H1 (cell line): ENCODE data around the gene TBCE. TPM values are rescaled to one million over a fixed set of nuclear protein-coding genes. Genes with fewer than 3 reads are reported as not detected.

Experiments
- JUND ChIP-seq: IDR thresholded peaks from 2 replicates; pipeline ENCODE4 v1.6.1; 2011; ENCODE audit warnings: mild to moderate bottlenecking, improper control_type of control experiment, low read length
- POLR2A ChIP-seq, 2 experiments: IDR thresholded peaks; 1 replicate in 1 of 2; 2 replicates in 1 of 2; pipeline ENCODE4 v1.6.1; 2011; ENCODE audit warnings: low read depth in 2 of 2, low read length in 2 of 2, mild to moderate bottlenecking in 2 of 2; ENCODE audit errors: control extremely low read depth in 1 of 2
- SIN3A ChIP-seq, 2 experiments: IDR thresholded peaks in 1 of 2; conservative IDR thresholded peaks in 1 of 2; 2 replicates each; pipeline ENCODE4 v1.6.1; 2011 to 2012; ENCODE audit warnings: low read length in 2 of 2, improper control_type of control experiment in 1 of 2, low read depth in 1 of 2, mild to moderate bottlenecking in 1 of 2
- TEAD4 ChIP-seq: IDR thresholded peaks from 2 replicates; pipeline ENCODE4 v1.6.1; 2012; ENCODE audit warnings: low read depth, low read length, inconsistent platforms, mixed read lengths
- polyA plus RNA-seq, 7 experiments: library from polyadenylated mRNA; depleted of rRNA in 3 of 7; stranded (reverse) in 5 of 7; unstranded in 2 of 7; fragments of >200 nt in 5 of 7; fragments of 200-250 nt in 2 of 7; gene quantifications; 1 replicate in 5 of 7; 2 replicates in 1 of 7; 4 replicates in 1 of 7; pipeline versions ENCODE4 v1.2.1 to v1.2.3, GENCODE V29; 2011 to 2013; ENCODE audit warnings: missing spikeins in 2 of 7, mixed read lengths in 2 of 7
- total RNA-seq: library from RNA; stranded (reverse); fragmentation: NEBNext Ultra II Directional; extraction: Animal tissue kit (Norgen Biotek cat#: 25700); gene quantifications from 2 replicates; pipeline ENCODE4 v1.2.1, GENCODE V29; 2021
- TF ChIP-seq, protein P1 (sequence below): fragments of 300-600 bp; sonication (generic); IDR thresholded peaks from 2 replicates; pipeline ENCODE4 v1.7.1; 2012; ENCODE audit warnings: low read length, moderate library complexity, mild to moderate bottlenecking, inconsistent platforms; ENCODE audit not compliant: insufficient replicate concordance
- TF ChIP-seq, protein P2 (sequence below): IDR thresholded peaks from 2 replicates; pipeline ENCODE4 v1.6.1; 2012; ENCODE audit warnings: inconsistent platforms
- TF ChIP-seq, protein P3 (sequence below): IDR thresholded peaks from 2 replicates; pipeline ENCODE4 v1.6.1; 2012; ENCODE audit warnings: low read length, inconsistent platforms

TBCE gene
- total and polyA plus RNA-seq, 2 of the 8 experiments (the other 6 are each of a cell fraction or from before 2014, with no cell fraction given), result 22.7 to 42.9 TPM

DNA sequence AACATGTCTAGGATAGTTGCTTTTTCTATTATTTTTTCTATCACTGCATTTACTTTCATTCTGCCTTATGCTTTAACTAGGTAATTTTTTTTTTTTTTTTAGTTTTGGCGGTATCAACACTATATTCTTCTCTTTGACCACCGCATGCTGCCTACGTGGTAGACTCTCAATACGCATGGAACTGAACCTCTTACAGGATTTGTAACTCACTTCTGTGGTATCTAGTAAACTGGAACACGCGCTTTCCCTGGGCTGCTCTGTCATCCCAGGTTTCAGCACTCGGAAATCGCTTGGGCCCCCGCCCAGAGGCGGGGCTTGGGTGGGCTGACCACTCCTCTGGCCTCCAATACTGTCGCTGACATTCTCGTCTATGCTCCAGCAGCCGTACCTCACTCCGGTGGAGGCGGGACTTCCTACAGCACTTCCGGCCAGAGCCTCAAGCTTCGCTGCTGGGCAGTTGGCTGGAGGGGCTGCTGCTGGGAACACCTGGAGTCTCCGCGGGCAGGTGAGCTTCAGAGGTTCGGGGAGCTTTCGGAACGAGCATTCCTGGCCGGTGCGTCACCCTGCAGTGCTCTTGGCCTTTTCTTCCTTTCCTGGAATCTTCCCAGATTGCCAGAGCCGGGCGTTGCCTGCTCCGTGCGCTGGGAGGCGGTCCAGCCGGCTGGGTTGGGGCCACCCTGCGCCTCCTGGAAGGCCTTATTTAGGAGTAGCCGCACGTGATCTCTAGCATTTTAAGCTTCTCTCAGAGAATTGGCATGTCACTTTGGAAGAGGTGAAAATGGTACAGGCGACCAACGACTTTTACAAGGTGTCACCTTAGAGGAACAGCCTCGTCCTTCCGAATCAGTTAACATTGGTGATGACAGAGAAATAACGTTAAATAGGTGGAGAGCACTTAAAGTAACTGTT, at the start of gene TBCE (continued):
- TF ChIP-seq, protein P1, sequence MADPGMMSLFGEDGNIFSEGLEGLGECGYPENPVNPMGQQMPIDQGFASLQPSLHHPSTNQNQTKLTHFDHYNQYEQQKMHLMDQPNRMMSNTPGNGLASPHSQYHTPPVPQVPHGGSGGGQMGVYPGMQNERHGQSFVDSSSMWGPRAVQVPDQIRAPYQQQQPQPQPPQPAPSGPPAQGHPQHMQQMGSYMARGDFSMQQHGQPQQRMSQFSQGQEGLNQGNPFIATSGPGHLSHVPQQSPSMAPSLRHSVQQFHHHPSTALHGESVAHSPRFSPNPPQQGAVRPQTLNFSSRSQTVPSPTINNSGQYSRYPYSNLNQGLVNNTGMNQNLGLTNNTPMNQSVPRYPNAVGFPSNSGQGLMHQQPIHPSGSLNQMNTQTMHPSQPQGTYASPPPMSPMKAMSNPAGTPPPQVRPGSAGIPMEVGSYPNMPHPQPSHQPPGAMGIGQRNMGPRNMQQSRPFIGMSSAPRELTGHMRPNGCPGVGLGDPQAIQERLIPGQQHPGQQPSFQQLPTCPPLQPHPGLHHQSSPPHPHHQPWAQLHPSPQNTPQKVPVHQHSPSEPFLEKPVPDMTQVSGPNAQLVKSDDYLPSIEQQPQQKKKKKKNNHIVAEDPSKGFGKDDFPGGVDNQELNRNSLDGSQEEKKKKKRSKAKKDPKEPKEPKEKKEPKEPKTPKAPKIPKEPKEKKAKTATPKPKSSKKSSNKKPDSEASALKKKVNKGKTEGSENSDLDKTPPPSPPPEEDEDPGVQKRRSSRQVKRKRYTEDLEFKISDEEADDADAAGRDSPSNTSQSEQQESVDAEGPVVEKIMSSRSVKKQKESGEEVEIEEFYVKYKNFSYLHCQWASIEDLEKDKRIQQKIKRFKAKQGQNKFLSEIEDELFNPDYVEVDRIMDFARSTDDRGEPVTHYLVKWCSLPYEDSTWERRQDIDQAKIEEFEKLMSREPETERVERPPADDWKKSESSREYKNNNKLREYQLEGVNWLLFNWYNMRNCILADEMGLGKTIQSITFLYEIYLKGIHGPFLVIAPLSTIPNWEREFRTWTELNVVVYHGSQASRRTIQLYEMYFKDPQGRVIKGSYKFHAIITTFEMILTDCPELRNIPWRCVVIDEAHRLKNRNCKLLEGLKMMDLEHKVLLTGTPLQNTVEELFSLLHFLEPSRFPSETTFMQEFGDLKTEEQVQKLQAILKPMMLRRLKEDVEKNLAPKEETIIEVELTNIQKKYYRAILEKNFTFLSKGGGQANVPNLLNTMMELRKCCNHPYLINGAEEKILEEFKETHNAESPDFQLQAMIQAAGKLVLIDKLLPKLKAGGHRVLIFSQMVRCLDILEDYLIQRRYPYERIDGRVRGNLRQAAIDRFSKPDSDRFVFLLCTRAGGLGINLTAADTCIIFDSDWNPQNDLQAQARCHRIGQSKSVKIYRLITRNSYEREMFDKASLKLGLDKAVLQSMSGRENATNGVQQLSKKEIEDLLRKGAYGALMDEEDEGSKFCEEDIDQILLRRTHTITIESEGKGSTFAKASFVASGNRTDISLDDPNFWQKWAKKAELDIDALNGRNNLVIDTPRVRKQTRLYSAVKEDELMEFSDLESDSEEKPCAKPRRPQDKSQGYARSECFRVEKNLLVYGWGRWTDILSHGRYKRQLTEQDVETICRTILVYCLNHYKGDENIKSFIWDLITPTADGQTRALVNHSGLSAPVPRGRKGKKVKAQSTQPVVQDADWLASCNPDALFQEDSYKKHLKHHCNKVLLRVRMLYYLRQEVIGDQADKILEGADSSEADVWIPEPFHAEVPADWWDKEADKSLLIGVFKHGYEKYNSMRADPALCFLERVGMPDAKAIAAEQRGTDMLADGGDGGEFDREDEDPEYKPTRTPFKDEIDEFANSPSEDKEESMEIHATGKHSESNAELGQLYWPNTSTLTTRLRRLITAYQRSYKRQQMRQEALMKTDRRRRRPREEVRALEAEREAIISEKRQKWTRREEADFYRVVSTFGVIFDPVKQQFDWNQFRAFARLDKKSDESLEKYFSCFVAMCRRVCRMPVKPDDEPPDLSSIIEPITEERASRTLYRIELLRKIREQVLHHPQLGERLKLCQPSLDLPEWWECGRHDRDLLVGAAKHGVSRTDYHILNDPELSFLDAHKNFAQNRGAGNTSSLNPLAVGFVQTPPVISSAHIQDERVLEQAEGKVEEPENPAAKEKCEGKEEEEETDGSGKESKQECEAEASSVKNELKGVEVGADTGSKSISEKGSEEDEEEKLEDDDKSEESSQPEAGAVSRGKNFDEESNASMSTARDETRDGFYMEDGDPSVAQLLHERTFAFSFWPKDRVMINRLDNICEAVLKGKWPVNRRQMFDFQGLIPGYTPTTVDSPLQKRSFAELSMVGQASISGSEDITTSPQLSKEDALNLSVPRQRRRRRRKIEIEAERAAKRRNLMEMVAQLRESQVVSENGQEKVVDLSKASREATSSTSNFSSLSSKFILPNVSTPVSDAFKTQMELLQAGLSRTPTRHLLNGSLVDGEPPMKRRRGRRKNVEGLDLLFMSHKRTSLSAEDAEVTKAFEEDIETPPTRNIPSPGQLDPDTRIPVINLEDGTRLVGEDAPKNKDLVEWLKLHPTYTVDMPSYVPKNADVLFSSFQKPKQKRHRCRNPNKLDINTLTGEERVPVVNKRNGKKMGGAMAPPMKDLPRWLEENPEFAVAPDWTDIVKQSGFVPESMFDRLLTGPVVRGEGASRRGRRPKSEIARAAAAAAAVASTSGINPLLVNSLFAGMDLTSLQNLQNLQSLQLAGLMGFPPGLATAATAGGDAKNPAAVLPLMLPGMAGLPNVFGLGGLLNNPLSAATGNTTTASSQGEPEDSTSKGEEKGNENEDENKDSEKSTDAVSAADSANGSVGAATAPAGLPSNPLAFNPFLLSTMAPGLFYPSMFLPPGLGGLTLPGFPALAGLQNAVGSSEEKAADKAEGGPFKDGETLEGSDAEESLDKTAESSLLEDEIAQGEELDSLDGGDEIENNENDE, result no peak
- TF ChIP-seq, protein P2, sequence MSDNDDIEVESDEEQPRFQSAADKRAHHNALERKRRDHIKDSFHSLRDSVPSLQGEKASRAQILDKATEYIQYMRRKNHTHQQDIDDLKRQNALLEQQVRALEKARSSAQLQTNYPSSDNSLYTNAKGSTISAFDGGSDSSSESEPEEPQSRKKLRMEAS, result peak; percentile 27; the same call in 1 of the 2 replicates
- TF ChIP-seq JUND, result peak; percentile 91
- peak; percentile 73 for TF ChIP-seq TEAD4
- TF ChIP-seq POLR2A (IDR thresholded peaks at IDR 0.05; ENCODE audit: control extremely low read depth in 1 of 2, low read depth in 2 of 2, low read length in 2 of 2), result peak; percentile 89 to 98
- TF ChIP-seq, protein P3, sequence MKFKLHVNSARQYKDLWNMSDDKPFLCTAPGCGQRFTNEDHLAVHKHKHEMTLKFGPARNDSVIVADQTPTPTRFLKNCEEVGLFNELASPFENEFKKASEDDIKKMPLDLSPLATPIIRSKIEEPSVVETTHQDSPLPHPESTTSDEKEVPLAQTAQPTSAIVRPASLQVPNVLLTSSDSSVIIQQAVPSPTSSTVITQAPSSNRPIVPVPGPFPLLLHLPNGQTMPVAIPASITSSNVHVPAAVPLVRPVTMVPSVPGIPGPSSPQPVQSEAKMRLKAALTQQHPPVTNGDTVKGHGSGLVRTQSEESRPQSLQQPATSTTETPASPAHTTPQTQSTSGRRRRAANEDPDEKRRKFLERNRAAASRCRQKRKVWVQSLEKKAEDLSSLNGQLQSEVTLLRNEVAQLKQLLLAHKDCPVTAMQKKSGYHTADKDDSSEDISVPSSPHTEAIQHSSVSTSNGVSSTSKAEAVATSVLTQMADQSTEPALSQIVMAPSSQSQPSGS, result 0 out of 2 replicates have a peak, but pooled peaks have one; percentile 17
- peak; percentile 55 to 77; a peak in 3 of 4 replicates for TF ChIP-seq SIN3A (conservative IDR thresholded peaks at IDR 0.05 in 1 of 2, IDR thresholded peaks at IDR 0.05 in 1 of 2; ENCODE audit: low read depth in 1 of 2, low read length in 2 of 2)
